ENCODE results near the gene YPEL1. TPM values are rescaled to one million over a fixed set of nuclear protein-coding genes. Genes with fewer than 3 reads are reported as not detected.

The YPEL1 gene
- total RNA-seq, 1 donor = 2.2 TPM

- no peak for TF ChIP-seq CTCF (IDR thresholded peaks at IDR 0.05; ENCODE audit: extremely low read depth, low read depth, low read length)
- Histone ChIP-seq H3K4me2 (ENCODE audit: insufficient read depth, low read length) (no peak overlapping the region), H4K20me1 (ENCODE audit: insufficient read depth, low read length) (peaks cover 3% of the 10 kb centered on the region), H3K79me2 (ENCODE audit: insufficient read depth, low read length) (no peaks in the 10 kb centered on the region), H3K4me1 (ENCODE audit: insufficient read depth, low read length) (no peaks in the 10 kb centered on the region), H3K27ac (ENCODE audit: low read depth, low read length) (no peak overlapping the region), H3K36me3 (ENCODE audit: insufficient read depth, low read length) (peaks cover 21% of the 10 kb centered on the region), H3K4me3 (ENCODE audit: insufficient read depth, low read length) (no peak overlapping the region), H2AFZ (ENCODE audit: low read length) (no peak overlapping the region), H3K9me3 (ENCODE audit: low read depth, low read length) (no peaks in the 10 kb centered on the region), H3K27me3 (ENCODE audit: insufficient read depth, low read length) (no peaks in the 10 kb centered on the region)
- DNase-seq (ENCODE audit: insufficient read length, low spot score, missing footprints) = no peak
These were observed 57.8 kb downstream of the YPEL1 start for GRCh38 chr22:21677606-21678443.

- DNase-seq (ENCODE audit: insufficient read length, low spot score, missing footprints) = no peak
- TF ChIP-seq CTCF (IDR thresholded peaks at IDR 0.05; ENCODE audit: extremely low read depth, low read depth, low read length) = no peak
- H3K79me2 ChIP-seq (ENCODE audit: insufficient read depth, low read length) = peaks cover 10% of the 10 kb centered on the region
- H4K20me1 ChIP-seq (ENCODE audit: insufficient read depth, low read length) = peaks cover 3% of the 10 kb centered on the region
- H3K27ac ChIP-seq (ENCODE audit: low read depth, low read length) = no peak overlapping the region
- H3K4me2 ChIP-seq (ENCODE audit: insufficient read depth, low read length) = no peak overlapping the region
- H3K27me3 ChIP-seq (ENCODE audit: insufficient read depth, low read length) = no peaks in the 10 kb centered on the region
- H2AFZ ChIP-seq (ENCODE audit: low read length) = no peak overlapping the region
- H3K4me3 ChIP-seq (ENCODE audit: insufficient read depth, low read length) = no peak overlapping the region
- peaks cover 36% of the 10 kb centered on the region for H3K36me3 ChIP-seq (ENCODE audit: insufficient read depth, low read length)
- H3K4me1 ChIP-seq (ENCODE audit: insufficient read depth, low read length) = no peaks in the 10 kb centered on the region
- no peaks in the 10 kb centered on the region for H3K9me3 ChIP-seq (ENCODE audit: low read depth, low read length)
These were observed 60.9 kb downstream of the YPEL1 start for GRCh38 chr22:21674638-21675245.

GRCh38 chr22:21673534-21674321 lies 61.9 kb downstream of the YPEL1 start:
- no peak overlapping the region for H2AFZ ChIP-seq (ENCODE audit: low read length)
- no peaks in the 10 kb centered on the region for H3K9me3 ChIP-seq (ENCODE audit: low read depth, low read length)
- peaks cover 37% of the 10 kb centered on the region for H3K36me3 ChIP-seq (ENCODE audit: insufficient read depth, low read length)
- no peak overlapping the region for H3K27ac ChIP-seq (ENCODE audit: low read depth, low read length)
- no peak overlapping the region for H3K4me2 ChIP-seq (ENCODE audit: insufficient read depth, low read length)
- TF ChIP-seq CTCF (IDR thresholded peaks at IDR 0.05; ENCODE audit: extremely low read depth, low read depth, low read length) = no peak
- H3K4me3 ChIP-seq (ENCODE audit: insufficient read depth, low read length) = no peak overlapping the region
- DNase-seq (ENCODE audit: insufficient read length, low spot score, missing footprints) = no peak
- peaks cover 3% of the 10 kb centered on the region for H4K20me1 ChIP-seq (ENCODE audit: insufficient read depth, low read length)
- H3K27me3 ChIP-seq (ENCODE audit: insufficient read depth, low read length) = no peaks in the 10 kb centered on the region
- peaks cover 17% of the 10 kb centered on the region for H3K79me2 ChIP-seq (ENCODE audit: insufficient read depth, low read length)
- no peaks in the 10 kb centered on the region for H3K4me1 ChIP-seq (ENCODE audit: insufficient read depth, low read length)
